Brain microvascular endothelial cell (primary cell): ENCODE measurements around the gene YWHAQ.
A peak's percentile ranks its signal among the peaks of the same experiment; 100 is the strongest.
"Not testable (repeated sequence)": the region's sequence is repeated elsewhere in the genome, so short reads cannot be mapped to it uniquely, and the experiment has no call there.

ENCODE experiments used
- DNase-seq: peaks from one replicate; pipeline ENCODE4 v3.0.0-alpha.2; 2020
- H3K27ac ChIP-seq: fragments of 250-450 bp; sonication (Bioruptor Pico); 2 replicates; pipeline ENCODE4 v1.5.1; 2020; ENCODE audit warnings: mild to moderate bottlenecking, moderate library complexity
- H3K27me3 ChIP-seq: fragments of 250-450 bp; sonication (Bioruptor Pico); replicated peaks from 2 replicates; pipeline ENCODE4 v1.5.1; 2020; ENCODE audit warnings: mild to moderate bottlenecking
- H3K36me3 ChIP-seq: fragments of 250-450 bp; sonication (Bioruptor Pico); replicated peaks from 2 replicates; pipeline ENCODE4 v1.5.1; 2020; ENCODE audit warnings: mild to moderate bottlenecking
- H3K4me3 ChIP-seq: 2 replicates; pipeline ENCODE4 v1.5.1; 2011; ENCODE audit warnings: low read depth, mild to moderate bottlenecking, control low read depth, low read length, moderate library complexity
- in situ Hi-C: cut with HindIII; loops from 2 replicates; pipeline ENCODE4 v1.10.0; 2017; ENCODE audit warnings: low sequenced_read_pairs, low pct_ligation_motif_present
- TF ChIP-seq, protein P1 (sequence below): IDR thresholded peaks from 2 replicates; pipeline ENCODE4 v1.5.1; 2011; ENCODE audit warnings: low read depth, mild to moderate bottlenecking, moderate library complexity, low read length, control low read depth, inconsistent platforms; ENCODE audit errors: missing control alignments

The YWHAQ gene

DNA sequence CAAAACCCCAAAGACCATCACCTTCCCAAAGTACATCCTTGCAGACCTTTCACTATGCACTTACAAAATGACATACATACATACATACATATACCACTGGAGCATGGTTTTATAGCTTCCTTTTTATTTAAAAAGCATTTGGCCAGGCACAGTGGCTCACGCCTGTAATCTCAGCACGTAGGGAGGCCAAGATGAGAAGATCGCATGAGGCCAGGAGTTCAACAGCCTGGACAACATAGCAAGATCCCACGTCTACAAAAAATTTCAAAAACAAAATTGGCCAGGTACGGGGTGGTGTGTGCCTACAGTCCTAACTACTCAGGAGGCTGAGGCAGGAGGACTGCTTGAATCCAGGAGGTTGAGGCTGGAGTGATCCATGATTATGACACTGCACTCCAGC, 45.3 kb downstream of the YWHAQ start:
- in situ Hi-C loops, result no loop called here
- Histone ChIP-seq H3K36me3 (peaks cover 55% of the 10 kb centered on the region), H3K27me3 (no peaks in the 10 kb centered on the region), H3K27ac (no peak overlapping the region), H3K4me3 (no peak overlapping the region)
- DNase-seq, result no peak
- TF ChIP-seq, protein P1, sequence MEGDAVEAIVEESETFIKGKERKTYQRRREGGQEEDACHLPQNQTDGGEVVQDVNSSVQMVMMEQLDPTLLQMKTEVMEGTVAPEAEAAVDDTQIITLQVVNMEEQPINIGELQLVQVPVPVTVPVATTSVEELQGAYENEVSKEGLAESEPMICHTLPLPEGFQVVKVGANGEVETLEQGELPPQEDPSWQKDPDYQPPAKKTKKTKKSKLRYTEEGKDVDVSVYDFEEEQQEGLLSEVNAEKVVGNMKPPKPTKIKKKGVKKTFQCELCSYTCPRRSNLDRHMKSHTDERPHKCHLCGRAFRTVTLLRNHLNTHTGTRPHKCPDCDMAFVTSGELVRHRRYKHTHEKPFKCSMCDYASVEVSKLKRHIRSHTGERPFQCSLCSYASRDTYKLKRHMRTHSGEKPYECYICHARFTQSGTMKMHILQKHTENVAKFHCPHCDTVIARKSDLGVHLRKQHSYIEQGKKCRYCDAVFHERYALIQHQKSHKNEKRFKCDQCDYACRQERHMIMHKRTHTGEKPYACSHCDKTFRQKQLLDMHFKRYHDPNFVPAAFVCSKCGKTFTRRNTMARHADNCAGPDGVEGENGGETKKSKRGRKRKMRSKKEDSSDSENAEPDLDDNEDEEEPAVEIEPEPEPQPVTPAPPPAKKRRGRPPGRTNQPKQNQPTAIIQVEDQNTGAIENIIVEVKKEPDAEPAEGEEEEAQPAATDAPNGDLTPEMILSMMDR, result no peak

DNA sequence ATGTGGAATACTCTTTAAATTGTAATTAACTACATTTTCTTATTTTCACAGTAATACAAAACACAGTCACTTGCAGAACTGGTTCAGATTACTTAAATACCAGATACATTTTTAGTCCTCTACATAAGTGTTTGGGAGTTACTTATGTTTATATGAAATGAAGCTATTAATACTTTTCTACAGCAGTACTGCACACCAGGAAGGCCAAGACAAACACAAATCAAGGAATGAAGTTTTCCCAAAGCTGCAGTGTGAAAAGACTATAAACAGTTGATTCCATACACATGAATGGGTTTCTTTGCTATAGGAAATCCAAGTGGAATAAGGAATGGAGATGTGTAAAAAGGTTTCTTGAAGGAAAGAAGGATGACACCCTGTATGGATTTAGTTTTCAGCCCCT, 45.9 kb downstream of the YWHAQ start:
- H3K27ac ChIP-seq, H3K27me3 ChIP-seq, DNase-seq, in situ Hi-C loops, H3K4me3 ChIP-seq: not testable (repeated sequence)
- peaks cover 56% of the 10 kb centered on the region for H3K36me3 ChIP-seq

DNA sequence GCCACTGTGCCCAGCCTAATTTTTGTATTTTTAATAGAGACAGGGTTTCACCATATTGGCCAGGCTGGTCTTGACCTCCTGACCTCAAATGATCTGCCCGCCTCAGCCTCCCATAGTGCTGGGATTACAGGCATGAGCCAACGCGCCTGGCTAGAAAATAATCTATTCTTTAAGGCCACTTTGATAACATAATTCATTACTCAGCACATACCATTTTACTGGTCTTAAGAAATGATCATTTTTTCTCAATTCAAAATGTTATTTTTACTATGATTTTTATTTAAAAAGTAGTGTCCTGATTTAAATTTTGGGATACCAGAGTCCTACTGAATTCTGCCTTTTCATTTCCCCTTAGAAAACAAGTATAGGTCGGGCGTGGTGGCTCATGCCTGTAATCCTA, 48.2 kb downstream of the YWHAQ start:
- TF ChIP-seq, protein P1, result no peak
- DNase-seq, result no peak
- Histone ChIP-seq H3K27me3 (no peaks in the 10 kb centered on the region), H3K27ac (no peak overlapping the region), H3K36me3 (peaks cover 40% of the 10 kb centered on the region), H3K4me3 (no peak overlapping the region)
- in situ Hi-C loops, result no loop called here

DNA sequence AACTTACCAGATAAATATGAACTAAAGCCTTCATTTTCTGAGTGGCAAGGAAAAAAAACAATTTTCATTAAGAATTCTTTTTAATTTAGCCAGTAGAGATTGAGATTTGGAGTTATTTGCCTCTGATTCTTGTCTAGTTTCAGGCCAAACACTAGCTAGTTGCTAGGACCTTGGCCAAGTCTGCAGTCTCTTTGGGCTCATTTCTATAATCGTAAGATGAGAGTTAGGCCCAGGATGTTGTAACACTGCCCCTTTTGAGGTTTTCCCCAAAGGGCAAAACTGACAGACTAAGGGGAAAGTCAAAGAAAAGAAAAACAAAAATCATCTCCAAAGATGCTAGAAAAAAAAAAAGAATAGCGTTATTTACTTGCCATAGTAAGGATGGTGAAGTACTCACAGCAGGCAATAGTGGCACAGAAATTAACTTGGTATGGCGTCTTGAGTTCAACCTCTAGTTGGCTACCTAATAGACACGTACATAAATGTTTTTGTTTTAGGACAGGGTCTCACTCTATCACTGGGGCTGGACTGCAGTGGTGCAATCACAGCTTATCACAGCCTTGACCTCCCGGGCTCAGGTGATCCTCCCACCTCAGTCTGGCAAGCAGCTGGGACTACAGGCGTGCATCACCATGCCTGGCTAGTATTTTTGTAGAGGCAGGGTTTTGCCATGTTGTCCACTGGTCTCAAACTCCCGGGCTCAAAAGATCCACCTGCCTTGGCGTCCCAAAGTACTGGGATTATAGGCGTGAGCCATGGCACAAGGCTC, 52.1 kb downstream of the YWHAQ start:
- no peak for DNase-seq
- TF ChIP-seq, protein P1, result no peak
- Histone ChIP-seq H3K36me3 (peaks cover 14% of the 10 kb centered on the region), H3K4me3 (no peak overlapping the region), H3K27me3 (no peaks in the 10 kb centered on the region), H3K27ac (no peak overlapping the region)
- in situ Hi-C loops, result no loop called here

DNA sequence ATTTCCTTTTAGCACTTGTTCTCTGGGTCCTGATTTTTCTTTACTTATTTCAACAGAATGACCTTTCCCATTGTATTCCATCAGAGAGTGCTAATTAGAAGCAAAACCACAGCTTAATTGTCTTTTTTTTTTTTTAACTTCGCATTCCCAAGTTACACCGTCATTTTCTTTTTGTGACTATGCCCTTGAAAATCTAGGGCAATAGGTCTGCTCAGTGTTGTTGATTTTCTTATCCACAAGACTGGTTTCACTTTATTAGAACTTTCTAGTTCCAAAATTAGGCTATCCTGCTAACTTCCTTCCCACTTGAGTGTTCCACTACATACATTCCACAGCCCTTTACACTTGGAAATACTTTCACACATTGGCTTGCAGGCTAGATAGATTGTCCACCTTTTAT, 56.5 kb downstream of the YWHAQ start:
- in situ Hi-C loops, result no loop called here
- DNase-seq, result no peak
- TF ChIP-seq, protein P1, result no peak
- no peaks in the 10 kb centered on the region for H3K27me3 ChIP-seq
- no peaks in the 10 kb centered on the region for H3K36me3 ChIP-seq
- H3K4me3 ChIP-seq, result no peak overlapping the region
- H3K27ac ChIP-seq, result no peak overlapping the region

DNA sequence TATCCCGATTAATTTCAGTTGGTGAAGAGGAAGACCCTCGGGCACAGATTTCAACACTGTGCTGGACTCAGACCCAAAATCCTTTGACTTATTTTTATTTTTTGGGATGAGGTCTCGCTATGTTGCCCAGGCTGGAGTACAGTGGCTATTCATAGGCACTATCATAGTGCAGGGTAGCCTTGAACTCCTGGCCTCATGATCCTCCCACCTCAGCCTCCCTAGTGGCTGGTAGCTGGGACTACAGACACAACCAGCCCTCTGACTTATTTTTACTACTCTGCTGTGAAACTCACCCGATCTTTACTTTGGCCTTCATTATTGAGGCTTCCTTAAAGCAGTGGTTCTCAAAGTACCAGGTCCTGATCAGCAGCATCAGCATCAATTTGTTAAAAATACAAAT, 57.0 kb downstream of the YWHAQ start:
- in situ Hi-C loops, result no loop called here
- TF ChIP-seq, protein P1, result peak; percentile 39
- no peak for DNase-seq
- Histone ChIP-seq H3K36me3 (no peaks in the 10 kb centered on the region), H3K4me3 (no peak overlapping the region), H3K27me3 (no peaks in the 10 kb centered on the region), H3K27ac (no peak overlapping the region)
